Bronchial epithelial cell (primary cell): ENCODE data around the gene CACNA2D4. TPM values are rescaled to one million over a fixed set of nuclear protein-coding genes. Genes with fewer than 3 reads are reported as not detected.

Experiments used
- DNase-seq: peaks from one replicate; pipeline ENCODE4 v3.0.0-alpha.2; 2010; ENCODE audit warnings: low read depth
- FAIRE-seq: peaks from 2 replicates; lab custom pipeline; 2011; peaks lifted over from hg19 to GRCh38; lab: Jason Lieb, UNC
- H3K27me3 ChIP-seq: 2 replicates; pipeline ENCODE4 v1.5.1; 2011; ENCODE audit warnings: low read length; ENCODE audit not compliant: control insufficient read depth, insufficient read depth
- H3K36me3 ChIP-seq: 2 replicates; pipeline ENCODE4 v1.5.1; 2011; ENCODE audit warnings: low read length; ENCODE audit not compliant: control insufficient read depth, insufficient read depth
- H3K4me3 ChIP-seq: 2 replicates; pipeline ENCODE4 v1.5.1; 2011; ENCODE audit warnings: mild to moderate bottlenecking, low read depth, low read length, control low read depth
- CTCF ChIP-seq: IDR thresholded peaks from 2 replicates; pipeline ENCODE4 v1.5.1; 2011; ENCODE audit warnings: mild to moderate bottlenecking, moderate library complexity, low read length, control low read depth, inconsistent platforms; ENCODE audit not compliant: insufficient read depth, severe bottlenecking
- total RNA-seq: library from RNA; depleted of rRNA; stranded (reverse); fragments of >200 nt; gene quantifications from 2 replicates; pipeline ENCODE4 v1.2.1, GENCODE V29; 2014

The CACNA2D4 gene
- total RNA-seq, 1 donor from 2014 or later = not detected

DNA sequence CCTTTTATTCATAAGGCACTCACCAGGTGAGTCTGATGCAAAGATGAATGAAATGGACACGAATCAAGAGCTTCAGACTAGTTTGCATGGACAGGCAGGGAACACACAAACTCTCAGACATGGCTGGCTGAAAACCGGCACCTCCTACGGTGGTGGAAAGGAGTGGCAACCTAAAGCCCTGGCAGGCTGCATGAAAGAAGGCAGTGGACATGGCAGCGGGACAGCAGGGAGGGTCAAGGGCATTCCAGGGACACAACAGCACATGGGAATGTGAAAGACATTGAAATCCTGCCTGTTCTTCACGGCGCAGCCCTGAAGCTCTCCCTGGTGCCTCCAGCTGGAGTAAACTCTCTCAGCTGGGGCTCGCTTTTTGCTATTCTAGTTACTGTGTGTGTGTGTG lies 114.7 kb downstream of the CACNA2D4 start:
- FAIRE-seq (no peak), DNase-seq (no peak)
- Histone ChIP-seq H3K27me3 (no peaks in the 10 kb centered on the region), H3K36me3 (no peaks in the 10 kb centered on the region), H3K4me3 (no peak overlapping the region)
- TF ChIP-seq CTCF = no peak

DNA sequence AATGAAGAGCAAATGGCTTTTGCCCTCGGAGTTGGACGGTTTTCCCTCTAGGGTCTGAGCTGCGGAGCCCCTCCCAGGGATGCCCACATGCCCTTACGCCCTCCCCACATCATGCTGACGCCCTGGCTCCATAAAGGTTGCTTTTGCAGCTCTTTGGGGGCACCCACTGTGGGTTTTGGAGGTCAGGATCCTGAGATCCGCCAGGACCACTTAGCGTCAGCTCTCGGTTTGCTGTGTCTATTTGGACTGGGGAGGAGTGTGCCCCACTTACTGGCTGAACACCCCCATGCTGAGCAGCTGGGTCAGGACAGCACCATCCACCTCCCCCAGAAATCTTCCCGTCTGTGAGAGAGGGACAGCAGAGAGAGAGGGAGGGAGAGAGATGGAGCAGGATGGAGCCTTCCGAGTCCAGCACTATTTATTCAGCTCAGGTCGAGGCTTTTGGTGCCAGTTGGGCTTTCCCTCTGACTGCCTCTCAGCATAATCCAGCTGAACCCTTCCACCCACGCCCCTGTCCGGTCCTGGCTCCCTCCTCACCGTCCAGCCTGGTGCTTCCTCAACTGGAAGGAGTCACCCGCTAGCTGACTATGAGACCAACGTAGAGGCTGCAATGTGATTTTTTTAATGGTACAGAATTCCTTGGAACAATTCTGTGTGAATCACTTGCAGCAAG lies 117.0 kb downstream of the CACNA2D4 start:
- TF ChIP-seq CTCF = no peak
- DNase-seq (no peak), FAIRE-seq (no peak)
- no peaks in the 10 kb centered on the region for H3K27me3 ChIP-seq
- H3K36me3 ChIP-seq = no peaks in the 10 kb centered on the region
- no peak overlapping the region for H3K4me3 ChIP-seq

DNA sequence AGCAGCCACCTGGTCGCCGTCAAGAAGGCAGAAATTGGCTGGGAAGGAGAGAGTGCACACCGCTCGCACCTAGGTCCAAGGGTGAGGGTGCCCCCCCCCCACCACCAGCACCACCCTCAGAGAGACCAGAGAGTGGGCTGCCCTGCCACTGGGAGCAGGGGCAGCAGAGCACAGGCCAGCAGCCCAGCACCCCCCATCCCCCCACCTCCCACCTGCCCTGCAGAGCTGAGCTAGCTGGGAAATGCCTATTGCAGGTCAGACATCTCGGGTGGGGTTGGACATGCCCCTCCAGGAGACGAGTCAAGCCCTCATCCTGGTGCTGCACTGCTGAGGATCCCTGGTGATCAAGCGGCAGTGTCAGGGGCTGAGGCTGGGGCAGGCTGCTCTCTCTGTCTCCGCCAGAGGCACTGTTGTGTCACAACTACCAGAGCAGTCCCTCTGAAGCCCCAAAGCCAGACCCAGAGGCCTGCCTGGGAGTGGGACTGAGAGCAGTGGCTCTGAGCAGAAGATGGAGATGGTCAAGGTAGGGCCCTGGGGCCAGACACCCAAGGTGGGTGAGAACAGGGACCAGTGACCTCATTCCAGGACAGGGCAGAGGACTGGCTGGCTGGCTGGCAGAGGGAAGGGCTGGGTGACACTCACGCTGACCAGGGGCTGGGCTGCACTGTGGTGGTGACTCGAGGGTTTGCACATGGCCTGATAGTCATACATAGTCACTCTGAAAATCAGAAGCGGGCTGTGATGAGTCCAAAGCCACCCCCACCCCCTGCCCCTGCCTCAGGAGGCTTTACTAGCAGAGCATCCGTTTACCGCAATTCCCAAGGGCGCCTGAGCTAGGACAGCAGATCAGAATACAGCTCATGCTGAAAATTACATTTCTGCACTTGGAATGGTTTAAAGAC lies 117.8 kb downstream of the CACNA2D4 start:
- Histone ChIP-seq H3K4me3 (no peak overlapping the region), H3K36me3 (no peaks in the 10 kb centered on the region), H3K27me3 (no peaks in the 10 kb centered on the region)
- DNase-seq (no peak), FAIRE-seq (no peak)
- TF ChIP-seq CTCF = peak; percentile 9

DNA sequence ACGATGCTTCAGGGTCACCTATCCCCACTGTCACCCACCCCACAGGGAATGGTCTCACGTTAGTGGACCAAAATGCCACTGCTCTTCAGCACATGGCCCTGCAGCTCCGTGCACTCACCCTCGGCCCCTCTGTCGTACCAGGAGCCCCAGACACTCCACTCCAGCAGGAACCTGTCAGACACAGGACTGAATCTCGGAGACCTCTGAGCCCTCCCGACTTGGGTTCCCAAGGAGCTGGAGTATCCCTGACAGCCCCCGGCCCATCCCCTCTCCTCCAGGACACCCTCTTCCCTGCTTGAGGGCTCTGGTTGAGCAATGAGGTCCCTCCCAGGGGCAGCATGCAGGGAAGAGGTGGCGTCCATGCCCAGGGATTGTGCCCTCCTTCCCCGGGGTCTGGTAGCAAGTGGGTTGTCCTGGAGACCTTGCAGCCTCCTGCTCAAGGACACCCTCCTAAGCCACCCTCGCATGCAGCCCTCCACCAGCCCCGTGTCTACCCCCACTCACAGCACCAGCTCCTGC lies 118.5 kb downstream of the CACNA2D4 start:
- DNase-seq = no peak
- Histone ChIP-seq H3K36me3 (no peaks in the 10 kb centered on the region), H3K4me3 (no peak overlapping the region), H3K27me3 (no peaks in the 10 kb centered on the region)
- peak; percentile 18 for FAIRE-seq
- TF ChIP-seq CTCF = no peak

- no peaks in the 10 kb centered on the region for H3K36me3 ChIP-seq
- no peak for TF ChIP-seq CTCF
- FAIRE-seq (peak; percentile 85), DNase-seq (no peak)
- H3K4me3 ChIP-seq = no peak overlapping the region
- no peaks in the 10 kb centered on the region for H3K27me3 ChIP-seq
Measured at GRCh38 chr12:1799051-1799881, 119.2 kb downstream of the CACNA2D4 start.
